ENCODE data around the gene PDZD2.

PDZD2 gene

DNA sequence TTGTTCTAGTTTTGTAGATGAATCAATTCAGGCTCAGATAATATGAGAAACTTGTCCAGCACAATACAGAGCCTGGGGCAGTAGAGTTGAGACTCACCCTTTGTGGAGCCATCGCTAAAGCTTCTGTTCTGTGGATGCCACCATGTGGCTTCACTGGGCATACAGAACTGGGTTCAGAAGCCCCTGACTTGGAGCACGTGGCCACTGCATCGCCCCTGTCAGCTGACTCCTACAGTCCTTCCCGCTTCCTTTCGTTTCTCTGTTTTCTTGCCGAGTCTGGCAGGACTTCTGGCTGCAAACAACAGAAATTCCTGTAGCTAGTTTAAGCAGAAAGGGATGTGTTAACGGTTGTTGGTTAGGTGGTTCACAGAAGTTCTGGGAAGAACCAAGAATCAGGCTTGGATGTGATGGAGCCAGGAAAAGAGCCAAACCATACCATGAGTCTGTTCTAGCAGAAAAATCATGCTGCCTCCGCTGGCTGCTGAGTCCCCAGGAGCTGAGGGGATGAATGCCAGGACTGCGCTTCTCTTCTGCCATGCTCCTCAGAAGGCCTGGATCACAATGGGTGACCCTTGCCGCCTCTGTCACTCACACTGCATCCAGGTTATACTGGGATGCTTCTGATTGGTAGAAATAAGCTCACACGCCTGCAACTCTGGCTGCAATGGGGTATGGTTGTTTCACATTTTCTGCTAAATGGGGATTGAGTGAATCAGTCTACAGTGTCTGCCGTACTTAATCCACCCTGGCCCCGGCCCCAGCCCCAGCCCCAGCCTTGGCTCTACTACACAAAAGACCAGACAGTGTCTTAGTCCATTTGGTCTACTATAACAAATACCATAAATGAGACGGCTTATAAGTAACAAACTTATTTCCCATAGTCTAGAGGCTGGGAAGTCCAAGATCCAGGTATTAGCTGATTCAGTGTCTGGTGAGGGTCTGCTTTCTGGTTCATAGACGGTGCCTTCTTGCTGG, 272.6 kb downstream of the PDZD2 start:
- H3K4me3 ChIP-seq (ENCODE audit: low read depth in 1 of 2, low read length in 1 of 2) = no peak overlapping the region
- no peaks in the 10 kb centered on the region for H3K27me3 ChIP-seq
- H3K9me3 ChIP-seq = no peaks in the 10 kb centered on the region
- no peaks in the 10 kb centered on the region for H3K4me1 ChIP-seq (ENCODE audit: control insufficient read depth in 1 of 2, insufficient read depth in 1 of 2, low read depth in 1 of 2, low read length in 1 of 2)
- no peak overlapping the region for H3K27ac ChIP-seq
- TF ChIP-seq CTCF (IDR thresholded peaks at IDR 0.05) = no peak
- H3K36me3 ChIP-seq = no peaks in the 10 kb centered on the region

DNA sequence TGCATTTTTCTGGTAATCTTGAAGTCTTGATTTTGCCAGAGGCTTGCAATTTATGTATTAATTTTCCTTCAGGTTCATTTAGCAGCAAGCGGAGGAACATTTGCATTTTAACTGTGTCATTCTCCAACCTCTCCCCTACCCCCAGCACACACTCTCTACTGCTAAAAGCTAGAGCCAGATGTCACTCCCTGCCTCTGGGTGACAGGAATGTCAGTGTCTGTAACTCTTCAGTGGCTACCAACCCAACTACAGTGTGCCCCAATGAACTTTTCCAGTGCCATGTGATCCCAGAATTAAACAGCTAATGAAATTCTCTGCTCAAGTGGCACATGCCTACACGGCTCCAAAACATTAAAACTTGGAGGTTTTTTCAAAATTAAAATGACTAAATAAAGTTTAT, 274.9 kb downstream of the PDZD2 start:
- Histone ChIP-seq H3K9me3 (no peaks in the 10 kb centered on the region), H3K27me3 (no peaks in the 10 kb centered on the region), H3K36me3 (no peaks in the 10 kb centered on the region), H3K4me1 (ENCODE audit: control insufficient read depth in 1 of 2, insufficient read depth in 1 of 2, low read depth in 1 of 2, low read length in 1 of 2) (no peaks in the 10 kb centered on the region), H3K27ac (no peak overlapping the region), H3K4me3 (ENCODE audit: low read depth in 1 of 2, low read length in 1 of 2) (no peak overlapping the region)
- TF ChIP-seq CTCF (IDR thresholded peaks at IDR 0.05) = no peak

GRCh38 chr5:31916327-31916726, 277.4 kb downstream of the PDZD2 start:
- H3K36me3 ChIP-seq = no peaks in the 10 kb centered on the region
- no peaks in the 10 kb centered on the region for H3K4me1 ChIP-seq (ENCODE audit: control insufficient read depth in 1 of 2, insufficient read depth in 1 of 2, low read depth in 1 of 2, low read length in 1 of 2)
- no peaks in the 10 kb centered on the region for H3K9me3 ChIP-seq
- H3K4me3 ChIP-seq (ENCODE audit: low read depth in 1 of 2, low read length in 1 of 2) = no peak overlapping the region
- no peaks in the 10 kb centered on the region for H3K27me3 ChIP-seq
- no peak overlapping the region for H3K27ac ChIP-seq
- no peak for TF ChIP-seq CTCF (IDR thresholded peaks at IDR 0.05)

DNA sequence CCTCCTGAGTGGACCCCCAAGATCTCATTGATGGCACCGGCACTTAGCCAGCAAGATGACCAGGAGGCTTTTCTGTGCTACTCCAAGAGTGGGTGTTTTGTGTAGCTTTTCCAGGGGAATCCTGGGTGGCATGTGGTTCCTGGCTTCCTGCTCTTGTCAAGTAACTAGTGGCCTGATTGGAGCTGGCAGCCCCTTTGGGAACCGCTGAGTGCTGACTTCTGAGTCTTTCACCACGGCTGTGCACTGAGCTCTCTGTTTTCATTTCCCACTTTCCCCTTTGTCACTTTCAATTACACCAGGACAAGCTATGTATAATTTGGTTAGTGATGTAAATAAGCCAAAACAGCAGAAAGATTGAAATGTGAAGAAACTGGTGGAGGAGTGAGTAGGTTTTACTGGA, 279.8 kb downstream of the PDZD2 start:
- H3K36me3 ChIP-seq = no peaks in the 10 kb centered on the region
- H3K27me3 ChIP-seq = no peaks in the 10 kb centered on the region
- H3K4me3 ChIP-seq (ENCODE audit: low read depth in 1 of 2, low read length in 1 of 2) = no peak overlapping the region

DNA sequence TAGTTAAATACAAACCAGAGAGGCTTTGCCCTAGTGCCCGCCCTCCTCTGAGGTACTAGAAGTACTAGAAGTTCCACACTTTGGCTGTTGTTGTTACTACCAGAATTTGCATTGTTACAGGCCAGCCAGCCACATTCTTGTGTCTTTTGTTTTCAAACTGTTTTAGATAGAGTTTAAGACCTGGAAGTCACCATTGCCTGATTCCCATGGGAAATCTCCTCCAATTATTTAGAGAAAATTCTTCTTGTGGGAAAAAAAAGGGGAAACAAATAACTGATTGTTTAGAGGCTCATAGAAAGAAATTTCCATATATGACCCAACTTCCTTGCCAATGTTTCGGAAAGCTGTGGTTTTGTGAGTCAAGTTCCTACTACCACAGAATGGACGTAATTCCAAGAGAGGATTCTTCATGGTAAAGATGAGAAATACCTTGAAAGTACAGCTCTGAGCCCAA, 282.9 kb downstream of the PDZD2 start:
- Histone ChIP-seq H3K27me3 (no peaks in the 10 kb centered on the region), H3K36me3 (no peaks in the 10 kb centered on the region), H3K27ac (no peak overlapping the region), H3K4me1 (ENCODE audit: control insufficient read depth in 1 of 2, insufficient read depth in 1 of 2, low read depth in 1 of 2, low read length in 1 of 2) (peaks cover 0 to 3% of the 10 kb centered on the region in 2 experiments), H3K9me3 (no peaks in the 10 kb centered on the region), H3K4me3 (ENCODE audit: low read depth in 1 of 2, low read length in 1 of 2) (no peak overlapping the region)
- TF ChIP-seq CTCF (IDR thresholded peaks at IDR 0.05) = no peak

More for the DNA sequence above, 279.8 kb downstream of the PDZD2 start:
- no peak overlapping the region for H3K27ac ChIP-seq
- no peaks in the 10 kb centered on the region for H3K9me3 ChIP-seq
- H3K4me1 ChIP-seq (ENCODE audit: control insufficient read depth in 1 of 2, insufficient read depth in 1 of 2, low read depth in 1 of 2, low read length in 1 of 2) = peaks cover 0 to 3% of the 10 kb centered on the region in 2 experiments
- TF ChIP-seq CTCF (IDR thresholded peaks at IDR 0.05) = no peak

Measured in neutrophil (primary cell).